HG03378 (cell line): ENCODE results near the gene ADAM21.
"Not testable (repeated sequence)": the region's sequence is repeated elsewhere in the genome, so short reads cannot be mapped to it uniquely, and the experiment has no call there.

Source experiments
- ATAC-seq: cut with Tn5 transposase; IDR thresholded peaks from one replicate; pipeline ENCODE4 v1.9.1; 2021; ENCODE audit warnings: mild to moderate bottlenecking, moderate library complexity; ENCODE audit not compliant: unreplicated experiment

The ADAM21 gene

DNA sequence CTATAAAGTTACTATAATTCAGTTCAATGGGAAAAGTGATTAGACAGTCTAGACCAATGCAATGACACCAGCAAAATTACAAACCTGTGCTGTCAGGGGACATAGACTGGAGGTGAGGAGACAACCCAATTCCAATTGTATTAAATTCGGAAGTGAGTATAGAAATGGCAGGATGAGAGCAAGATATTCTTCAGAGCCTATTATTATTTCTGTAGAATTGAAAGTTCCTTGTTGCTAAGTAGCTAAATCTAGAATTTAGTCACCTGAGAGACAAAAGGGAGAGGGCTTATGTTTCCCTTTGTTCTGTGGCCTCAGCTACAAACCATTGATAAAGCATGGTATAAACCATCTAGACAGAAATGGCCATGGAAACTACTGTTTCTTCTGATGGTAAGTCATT lies at the start of gene ADAM21:
Gene ADAM21, plus strand, starts transcription at position 301 of the 400 bp plus-strand sequence. CDS start 5,326 bp downstream, outside the sequence.
- no peak for ATAC-seq

DNA sequence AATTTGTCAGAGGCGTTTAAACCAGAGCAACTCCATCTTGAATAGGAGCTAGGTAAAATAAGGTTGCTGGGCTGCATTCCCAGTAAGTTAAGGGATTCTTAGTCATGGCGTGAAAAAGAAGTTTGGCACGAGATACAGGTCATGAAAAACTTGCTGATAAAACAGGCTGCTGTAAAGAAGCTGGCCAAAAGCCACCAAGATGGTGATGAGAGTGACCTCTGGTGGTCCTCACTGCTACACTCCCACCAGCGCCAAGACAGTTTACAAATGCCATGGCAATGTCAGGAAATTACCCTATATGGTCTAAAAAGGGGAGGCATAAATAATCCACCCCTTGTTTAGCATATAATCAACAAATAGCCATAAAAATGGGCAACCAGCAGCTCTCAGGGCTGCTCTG lies 48.6 kb upstream of the ADAM21 start:
- ATAC-seq, result not testable (repeated sequence)

DNA sequence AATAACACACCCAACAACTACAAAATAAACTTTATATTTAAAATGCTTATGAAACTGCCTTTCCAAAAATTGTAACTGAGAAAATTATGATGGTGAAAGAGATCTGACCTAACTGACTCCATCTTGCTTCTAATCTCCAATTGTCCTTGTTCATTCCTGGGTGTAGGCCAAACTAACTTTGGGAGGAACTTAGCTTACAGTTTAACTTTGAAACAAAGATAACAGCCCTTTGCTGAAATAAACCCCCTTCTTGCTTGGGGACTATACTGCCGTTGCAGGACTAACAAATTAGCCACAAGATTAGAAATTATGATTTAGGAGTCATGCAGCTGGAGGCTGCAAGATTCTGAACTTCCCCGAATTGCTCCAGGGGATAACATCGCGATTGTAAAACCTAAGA lies 45.8 kb upstream of the ADAM21 start:
- ATAC-seq, result not testable (repeated sequence)

DNA sequence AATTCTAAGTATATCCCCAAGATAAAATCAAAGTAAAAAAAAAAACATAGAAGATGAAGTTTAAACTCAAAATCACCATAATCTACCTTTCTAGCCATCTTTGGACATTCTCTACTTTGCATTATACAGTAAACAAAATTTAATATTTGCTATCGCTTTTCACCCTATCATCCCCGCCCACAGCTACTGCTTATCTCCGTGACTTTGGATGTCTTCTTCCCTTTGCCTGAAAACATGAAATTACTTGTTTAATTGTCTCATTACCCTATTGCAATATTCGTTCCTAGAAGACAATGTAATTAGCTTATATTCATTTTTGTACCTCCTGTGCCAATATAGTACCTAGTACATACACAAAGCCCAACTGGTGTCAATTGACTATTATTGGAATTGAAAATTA lies 44.4 kb upstream of the ADAM21 start:
- no peak for ATAC-seq

- no peak for ATAC-seq
Observed at GRCh38 chr14:70415788-70416187, 36.2 kb upstream of the ADAM21 start.

DNA sequence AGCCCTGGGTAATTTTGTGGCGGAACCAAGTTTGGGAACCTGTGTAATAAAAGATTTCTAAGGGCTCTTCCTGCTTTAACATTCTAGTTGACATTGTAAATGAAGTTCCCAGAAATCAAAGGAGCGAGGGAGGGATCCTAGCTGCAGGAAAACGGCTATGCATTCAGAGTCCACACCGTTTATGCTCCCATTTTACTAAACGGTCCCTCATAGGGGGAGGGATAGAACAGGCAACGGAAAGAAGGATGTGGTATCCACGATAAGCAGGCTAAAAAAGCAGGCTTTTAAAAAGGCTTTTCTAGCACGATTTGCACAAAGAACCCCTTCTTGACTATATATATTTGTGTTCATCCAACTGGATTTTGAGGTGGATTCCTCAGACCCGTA lies 35.6 kb upstream of the ADAM21 start:
- no peak for ATAC-seq

GRCh38 chr14:70416725-70417349 lies 35.1 kb upstream of the ADAM21 start, which contains the start of gene SYNJ2BP:
Gene SYNJ2BP, minus strand, starts transcription at chr14:70417090. Its CDS starts 127 bp downstream, at chr14:70416963.
- no peak for ATAC-seq

DNA sequence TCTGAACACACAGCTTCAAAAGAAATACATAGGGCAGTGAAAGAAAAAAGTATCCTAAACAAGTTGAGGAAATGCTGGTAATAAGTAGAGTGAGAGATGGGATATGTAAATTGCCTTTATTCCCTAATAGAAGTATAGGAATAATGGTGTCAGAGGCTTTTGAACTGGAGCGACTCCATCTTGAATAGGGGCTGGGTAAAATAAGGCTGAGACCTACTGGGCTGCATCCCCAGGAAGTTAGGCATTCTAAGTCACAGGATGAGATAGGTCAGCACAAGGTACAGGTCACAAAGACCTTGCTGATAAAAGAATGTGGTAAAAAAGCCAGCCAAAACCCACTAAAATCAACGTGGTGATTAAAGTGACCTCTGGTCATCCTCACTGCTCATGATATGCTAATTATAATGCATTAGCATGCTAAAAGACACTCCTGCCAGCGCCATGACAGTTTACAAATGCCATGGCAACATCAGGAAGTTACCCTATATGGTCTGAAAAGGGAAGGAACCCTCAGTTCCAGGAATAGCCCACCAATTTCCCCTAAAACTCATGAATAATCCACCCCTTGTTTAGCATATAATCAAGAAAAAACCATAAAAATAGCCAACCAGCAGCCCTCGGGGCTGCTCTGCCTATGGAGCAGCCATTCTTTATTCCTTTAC lies 32.6 kb upstream of the ADAM21 start:
- not testable (repeated sequence) for ATAC-seq

DNA sequence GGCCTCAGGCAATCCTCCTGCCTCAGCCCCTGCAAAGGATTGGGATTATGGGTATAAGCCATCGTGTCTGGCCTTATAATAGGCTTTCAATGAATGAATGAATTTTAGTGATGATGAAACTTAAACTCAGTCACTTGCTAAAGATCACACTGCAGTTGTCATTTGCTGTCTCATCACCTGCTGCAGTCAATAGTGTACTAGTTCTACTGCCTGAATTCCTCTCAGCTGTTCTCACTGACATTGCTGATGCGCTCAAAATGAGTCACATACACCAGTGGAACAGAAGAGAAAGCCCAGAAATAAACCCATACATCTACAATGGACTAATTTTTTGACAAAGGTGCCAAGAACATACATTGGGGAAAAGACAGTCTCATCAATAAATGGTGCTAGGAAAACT lies 29.4 kb upstream of the ADAM21 start:
- no peak for ATAC-seq

- no peak for ATAC-seq
Observed at GRCh38 chr14:70425354-70425753, 26.6 kb upstream of the ADAM21 start.

- not testable (repeated sequence) for ATAC-seq
Observed at GRCh38 chr14:70426555-70426954, 25.4 kb upstream of the ADAM21 start.

GRCh38 chr14:70436867-70437266 lies 15.1 kb upstream of the ADAM21 start:
- ATAC-seq, result no peak

- no peak for ATAC-seq
Observed at GRCh38 chr14:70441641-70442040, 10.3 kb upstream of the ADAM21 start.

GRCh38 chr14:70442750-70443149 lies 9.2 kb upstream of the ADAM21 start:
- no peak for ATAC-seq

- no peak for ATAC-seq
Observed at GRCh38 chr14:70448633-70449340, 3.2 kb upstream of the ADAM21 start.

GRCh38 chr14:70454731-70455130 lies 2.8 kb downstream of the ADAM21 start:
- ATAC-seq, result no peak

- ATAC-seq, result no peak
Observed at GRCh38 chr14:70468731-70469130, 16.8 kb downstream of the ADAM21 start.

DNA sequence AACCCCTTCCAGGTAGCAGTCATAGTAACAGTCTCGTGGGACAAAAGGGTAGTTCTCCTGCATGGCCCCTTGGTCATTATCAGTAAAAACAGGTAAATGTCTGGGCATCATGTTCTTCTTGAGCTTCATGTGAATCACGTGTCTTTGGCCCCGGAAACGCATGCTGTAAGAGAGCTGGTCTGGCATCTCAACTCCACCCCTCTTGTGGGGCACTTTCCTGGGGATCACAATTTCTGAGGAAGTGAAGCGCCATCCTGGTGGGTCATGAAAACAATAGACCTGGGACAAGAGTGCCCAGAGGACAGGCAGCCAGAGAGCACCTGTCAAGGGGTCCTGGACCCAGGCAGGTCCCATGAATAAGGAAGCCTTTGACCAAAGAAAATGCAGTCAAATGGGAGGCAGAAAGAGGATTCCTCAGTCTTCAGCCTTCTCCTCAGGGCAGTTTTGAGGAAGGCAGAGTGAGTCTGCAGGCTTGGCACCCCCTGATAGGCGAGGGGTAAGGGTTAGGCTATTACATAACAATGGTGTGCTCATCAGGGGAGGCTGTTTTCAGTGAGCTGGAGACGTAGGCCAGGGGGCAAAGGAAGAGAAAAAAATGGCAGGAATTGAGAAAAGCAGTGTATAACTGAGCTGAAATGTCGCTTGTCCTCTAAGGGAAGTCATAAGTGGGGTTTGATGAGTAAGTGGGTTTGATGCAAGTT lies 19.0 kb downstream of the ADAM21 start:
- ATAC-seq, result not testable (repeated sequence)

GRCh38 chr14:70472253-70473159 lies 20.5 kb downstream of the ADAM21 start:
- ATAC-seq, result no peak

GRCh38 chr14:70473825-70474224 lies 21.9 kb downstream of the ADAM21 start:
- ATAC-seq, result no peak
